ENCODE data around the gene MEF2A.

Gene MEF2A

DNA sequence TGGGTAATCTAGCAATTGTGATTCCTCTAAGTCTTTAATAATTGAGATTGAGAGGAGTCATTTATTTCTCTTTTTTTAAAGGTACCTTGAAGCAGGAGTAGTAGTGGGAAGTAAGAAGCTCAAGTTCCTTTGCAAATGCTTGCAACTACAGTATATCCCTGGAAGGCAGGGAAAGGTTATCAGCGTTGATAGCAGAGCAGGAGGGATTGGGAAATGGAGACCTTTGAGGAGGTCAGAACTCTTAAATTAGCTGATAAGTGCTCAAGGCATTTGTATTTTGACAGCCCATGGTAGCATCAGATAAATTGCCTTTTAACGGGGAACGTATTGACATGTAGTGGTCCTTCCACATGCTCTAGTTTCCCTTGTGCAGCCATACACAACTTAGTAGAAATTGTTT lies 47.7 kb downstream of the MEF2A start:
- DNase-seq: no peak

DNA sequence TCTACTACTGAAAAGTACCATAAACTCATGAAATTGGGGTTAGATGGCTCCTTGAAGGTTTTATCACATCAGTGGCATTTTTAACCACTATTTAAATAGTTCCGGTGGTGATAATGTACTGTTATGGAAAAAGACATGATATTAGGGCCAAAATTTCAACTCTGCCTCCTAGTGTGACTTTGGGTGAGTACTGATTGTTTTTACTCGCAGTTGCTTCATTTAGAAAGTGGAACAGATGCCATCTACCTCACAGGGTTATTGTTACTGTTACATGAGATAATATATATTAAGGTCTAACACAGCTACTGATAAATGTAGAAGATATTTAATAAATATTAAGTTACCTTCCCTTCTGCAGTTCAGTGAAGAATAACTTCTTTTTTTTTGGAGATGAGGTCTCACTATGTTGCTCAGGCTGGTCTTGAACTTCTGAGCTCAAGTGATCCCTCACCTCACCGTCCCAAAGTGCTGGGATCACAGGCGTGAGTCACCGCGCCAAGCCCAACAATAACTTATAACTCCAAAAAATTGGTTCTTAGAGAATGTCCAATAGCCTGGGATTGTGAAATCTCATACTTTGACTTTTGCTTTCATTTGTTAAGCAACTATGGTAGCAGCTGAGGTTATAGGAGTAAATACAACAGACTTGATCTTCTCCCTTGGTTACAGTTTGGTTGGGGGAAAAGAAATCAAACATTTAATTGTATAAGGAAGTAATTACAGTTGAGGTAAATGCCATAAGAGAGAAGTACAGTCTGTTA lies 48.3 kb downstream of the MEF2A start:
- no peak for DNase-seq

DNA sequence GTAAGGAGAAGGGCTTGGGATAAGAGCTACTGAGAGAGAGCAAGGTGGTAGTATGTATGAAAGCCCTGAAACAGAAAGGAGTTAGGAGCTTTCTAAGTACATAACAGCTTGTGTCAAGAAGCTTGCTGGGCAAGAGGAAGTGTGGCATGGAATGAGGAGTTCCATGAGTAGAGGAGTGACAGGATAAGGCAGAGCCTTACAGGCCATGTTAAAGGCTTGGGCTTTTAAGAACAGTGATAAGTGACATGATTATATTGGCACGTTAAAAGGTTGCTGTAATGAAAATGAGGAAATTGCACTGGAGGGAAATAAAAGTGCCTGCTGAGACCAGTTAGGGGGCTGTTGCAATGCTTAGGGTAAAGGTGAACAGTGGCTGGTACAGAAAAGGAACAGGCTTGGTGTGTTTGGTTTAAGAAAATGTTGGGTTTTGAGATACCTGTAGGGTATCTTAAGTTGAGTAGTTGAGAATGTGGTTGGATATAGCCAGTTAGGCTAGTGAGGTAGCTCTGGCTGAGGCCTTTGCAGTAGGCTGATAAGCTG lies 49.0 kb downstream of the MEF2A start:
- no peak for DNase-seq

DNA sequence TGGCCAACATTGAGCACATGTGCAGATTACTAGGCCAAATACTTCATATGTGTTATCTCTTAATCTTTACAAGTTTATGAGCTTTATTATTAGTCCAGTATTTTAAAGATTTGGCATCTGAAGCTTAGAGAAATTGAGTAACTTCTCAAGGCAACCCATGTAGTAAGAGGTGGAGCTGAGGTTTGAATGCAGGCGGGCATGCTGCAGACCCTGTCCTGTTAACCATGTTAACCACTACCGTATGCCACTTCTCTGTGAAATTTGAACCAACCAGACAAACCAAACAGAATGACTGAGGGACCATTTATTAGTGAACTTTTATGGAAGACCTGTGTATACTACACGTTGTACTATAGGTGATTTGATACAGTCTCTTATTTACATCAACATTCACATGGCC lies 49.7 kb downstream of the MEF2A start:
- no peak for DNase-seq

- DNase-seq: no peak
Observed at GRCh38 chr15:99616129-99616528, 50.3 kb downstream of the MEF2A start.

GRCh38 chr15:99616773-99617342 lies 51.1 kb downstream of the MEF2A start:
- no peak for DNase-seq

DNA sequence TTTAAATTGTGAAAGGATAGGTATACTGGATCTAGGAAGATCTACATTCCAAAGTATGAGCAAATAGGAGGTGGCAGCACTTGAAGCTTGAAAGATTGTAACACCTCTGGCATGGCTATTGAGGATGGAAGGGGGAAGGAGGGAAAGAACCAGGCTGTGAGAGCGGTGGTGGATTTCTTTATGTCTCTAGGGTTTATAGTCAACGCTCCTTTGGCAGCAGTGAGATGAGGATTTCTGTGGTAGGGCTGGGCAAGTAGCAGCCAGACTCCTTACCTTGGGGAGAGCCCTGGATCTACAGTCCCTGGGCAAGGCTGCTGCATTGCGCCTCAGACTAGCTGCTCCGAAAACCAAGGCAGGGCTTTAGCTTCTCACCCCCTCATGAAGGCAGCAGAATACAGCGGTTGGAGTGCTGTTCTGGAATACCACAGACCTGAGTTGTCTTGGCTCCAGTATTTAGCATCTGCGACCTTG lies 53.2 kb downstream of the MEF2A start:
- no peak for DNase-seq

DNA sequence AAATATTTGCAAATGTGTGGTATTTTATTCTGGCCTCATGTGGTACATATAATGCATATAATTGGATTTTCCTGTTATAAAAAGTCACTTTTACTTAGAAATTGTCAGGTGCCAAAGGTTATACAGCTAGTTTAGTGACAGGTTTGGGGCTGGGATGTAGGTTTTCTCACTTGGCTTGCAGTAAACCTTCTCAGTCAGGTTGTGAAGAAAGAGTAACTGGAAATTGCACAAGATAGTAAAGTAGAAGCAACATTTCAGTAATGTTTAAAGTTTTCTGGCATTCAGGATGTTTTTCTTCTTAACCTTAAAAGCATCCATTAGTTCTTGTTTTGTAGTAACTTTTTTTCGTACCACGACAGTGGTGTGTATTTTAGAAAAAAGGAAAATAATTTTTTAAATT lies 53.9 kb downstream of the MEF2A start:
- DNase-seq: no peak

GRCh38 chr15:99620178-99620577 lies 54.4 kb downstream of the MEF2A start:
- DNase-seq: no peak

GRCh38 chr15:99621767-99622166 lies 56.0 kb downstream of the MEF2A start:
- no peak for DNase-seq

DNA sequence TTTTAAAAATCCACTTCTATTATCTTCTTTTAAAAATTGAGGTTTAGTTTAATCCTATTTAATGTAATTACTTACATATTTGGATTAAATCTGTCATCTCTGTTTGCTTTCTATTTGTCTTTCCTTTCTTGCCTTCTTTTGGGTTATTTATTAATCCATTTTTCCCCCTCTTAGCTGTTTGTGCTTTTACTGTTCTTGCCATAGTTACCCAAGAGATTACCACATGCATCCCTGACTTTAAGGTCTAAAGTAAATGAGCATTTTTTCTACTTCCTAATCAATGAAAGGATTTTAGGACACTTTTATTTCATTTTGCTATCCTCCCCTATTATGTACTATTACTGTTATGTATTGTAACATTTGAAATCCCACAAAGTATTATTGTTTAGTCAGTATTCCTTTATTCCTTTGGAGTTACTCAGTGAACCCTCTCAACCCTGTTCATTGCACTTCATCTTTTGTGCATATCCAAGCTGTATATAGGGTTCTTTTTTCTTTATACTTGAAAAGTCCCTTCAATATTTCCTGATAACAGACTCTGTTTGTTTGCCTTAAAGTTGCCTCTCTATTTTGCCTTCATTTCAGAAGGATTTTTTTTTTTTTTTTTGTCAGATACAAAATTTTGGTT lies 62.7 kb downstream of the MEF2A start:
- no peak for DNase-seq

- no peak for DNase-seq
Observed at GRCh38 chr15:99630607-99631131, 64.9 kb downstream of the MEF2A start.

GRCh38 chr15:99631255-99631654 lies 65.5 kb downstream of the MEF2A start:
- no peak for DNase-seq

GRCh38 chr15:99632521-99632920 lies 66.7 kb downstream of the MEF2A start:
- DNase-seq: no peak

GRCh38 chr15:99633655-99634054 lies 67.9 kb downstream of the MEF2A start:
- DNase-seq: no peak

DNA sequence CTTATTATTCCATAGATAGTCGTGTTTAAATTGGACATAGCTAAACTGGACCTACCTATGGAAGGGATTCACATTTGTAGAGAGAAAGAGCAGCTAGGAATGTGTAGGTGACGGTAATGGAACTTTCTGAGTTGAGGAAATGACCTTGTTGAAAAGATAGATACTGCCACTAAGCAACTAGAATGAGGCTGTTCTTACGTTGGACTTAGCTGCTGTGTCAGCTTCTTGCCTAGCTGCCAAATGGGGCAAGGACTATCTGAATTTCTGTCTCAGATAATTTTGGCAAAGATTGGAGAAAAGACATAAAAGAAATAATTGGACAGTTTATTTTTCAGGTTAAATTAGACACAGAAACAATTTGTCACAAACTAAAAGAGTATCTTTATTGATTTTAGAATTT lies 68.8 kb downstream of the MEF2A start:
- DNase-seq: no peak

DNA sequence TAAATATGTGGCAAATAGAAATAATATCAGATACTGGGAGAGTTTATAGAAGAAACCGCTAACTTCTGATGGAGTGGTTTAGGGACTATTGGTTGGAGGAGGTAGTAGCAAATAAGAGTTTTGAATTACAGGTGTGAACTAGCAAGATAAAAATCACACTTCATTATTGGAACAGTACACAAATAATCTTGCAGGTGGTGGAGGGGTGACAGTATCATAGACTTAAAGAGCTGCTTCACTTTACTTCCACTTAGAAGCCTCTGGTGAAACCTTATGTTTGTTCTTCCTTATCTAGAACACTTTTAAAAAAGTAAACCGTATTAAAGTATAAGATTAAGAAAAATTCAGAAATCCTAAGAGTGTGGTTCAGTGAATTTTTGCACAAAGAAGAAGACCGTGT lies 69.4 kb downstream of the MEF2A start:
- no peak for DNase-seq

GRCh38 chr15:99635794-99636193 lies 70.0 kb downstream of the MEF2A start:
- DNase-seq: no peak

- DNase-seq: no peak
Observed at GRCh38 chr15:99644913-99645542, 79.2 kb downstream of the MEF2A start.

DNA sequence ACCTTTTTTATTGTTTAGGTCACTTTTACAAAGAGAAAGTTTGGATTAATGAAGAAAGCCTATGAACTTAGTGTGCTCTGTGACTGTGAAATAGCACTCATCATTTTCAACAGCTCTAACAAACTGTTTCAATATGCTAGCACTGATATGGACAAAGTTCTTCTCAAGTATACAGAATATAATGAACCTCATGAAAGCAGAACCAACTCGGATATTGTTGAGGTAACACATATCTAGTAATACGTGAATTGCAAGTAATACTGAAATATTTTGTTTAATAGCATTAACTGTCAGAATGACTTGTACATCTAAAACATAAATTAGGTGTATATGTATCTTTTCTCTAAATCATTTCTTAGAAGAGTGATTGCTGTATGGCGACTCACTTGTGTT lies 79.8 kb downstream of the MEF2A start:
- no peak for DNase-seq

DNA sequence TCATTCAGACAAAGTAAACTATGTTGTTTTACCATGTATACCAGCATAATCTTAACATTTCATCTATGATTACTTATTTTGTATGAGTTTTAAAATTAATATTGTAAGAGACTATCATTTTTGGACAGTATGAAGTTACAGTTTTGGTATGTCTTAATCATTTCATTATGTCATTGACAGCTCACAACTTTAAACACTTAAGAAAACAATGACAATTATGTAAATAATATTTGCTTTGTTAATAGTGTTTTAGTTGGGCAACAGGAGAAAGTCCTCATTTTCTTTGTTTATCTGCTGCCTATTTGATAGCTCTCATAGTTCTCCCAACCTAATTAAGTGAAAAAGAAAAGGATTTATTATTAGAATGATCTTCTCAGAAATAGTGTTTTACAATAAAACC lies 80.2 kb downstream of the MEF2A start:
- no peak for DNase-seq

- DNase-seq: no peak
Observed at GRCh38 chr15:99651023-99651807, 85.4 kb downstream of the MEF2A start.

DNA sequence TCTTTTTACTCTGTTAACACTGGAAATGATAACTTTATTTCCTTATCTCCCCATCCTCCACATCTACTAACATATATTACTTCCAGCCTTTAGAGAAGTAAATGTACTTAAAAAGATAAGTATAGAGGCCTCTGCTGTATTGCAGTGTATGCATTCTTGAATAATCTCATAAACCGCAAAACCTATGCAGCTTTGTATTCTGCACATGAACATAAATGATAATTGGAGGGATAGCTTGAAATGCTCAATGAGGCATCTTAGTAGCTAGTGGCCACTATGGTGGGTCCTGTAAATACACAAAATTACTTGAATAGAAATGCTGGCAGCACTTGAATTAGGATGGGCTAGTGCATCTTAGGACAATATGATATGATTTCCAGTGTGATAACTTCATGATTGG lies 90.4 kb downstream of the MEF2A start:
- no peak for DNase-seq
